ENCODE results near the gene CYSTM1.

CYSTM1 gene

DNA sequence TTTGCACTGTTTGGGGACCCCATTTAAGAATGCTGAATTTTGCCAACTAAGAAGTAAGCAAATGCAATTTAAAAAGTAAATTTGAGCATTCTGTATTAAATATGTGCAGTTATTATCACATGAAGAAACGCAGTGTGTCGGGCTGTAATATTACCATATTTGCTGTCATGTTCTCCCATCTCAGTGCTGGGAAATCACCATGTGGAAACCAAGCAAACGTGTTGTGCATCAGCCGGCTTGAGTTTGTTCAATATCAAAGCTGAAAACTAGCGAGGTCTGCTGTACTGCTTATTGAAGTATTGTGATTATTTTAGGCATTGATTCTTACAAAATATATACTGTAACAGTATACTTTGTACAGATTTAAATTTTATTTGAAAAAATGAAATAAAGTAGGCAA, 46.6 kb upstream of the CYSTM1 start:
- ATAC-seq, result no peak
- TF ChIP-seq ZC3H10 (CRISPR knock-in tag; IDR thresholded peaks at IDR 0.05) (no peak), GLIS3 (CRISPR knock-in tag; IDR thresholded peaks at IDR 0.05) (no peak), SNAI2 (CRISPR knock-in tag; IDR thresholded peaks at IDR 0.05) (no peak), ZFP3 (CRISPR knock-in tag; IDR thresholded peaks at IDR 0.05) (no peak), ARNTL (CRISPR knock-in tag; IDR thresholded peaks at IDR 0.05; ENCODE audit: borderline replicate concordance, low read depth) (no peak), ZFP30 (CRISPR knock-in tag; IDR thresholded peaks at IDR 0.05) (no peak), ISL1 (CRISPR knock-in tag; IDR thresholded peaks at IDR 0.05) (no peak), RARB (CRISPR knock-in tag; IDR thresholded peaks at IDR 0.05) (no peak), ZNF70 (CRISPR knock-in tag; IDR thresholded peaks at IDR 0.05) (no peak), ESRRG (CRISPR knock-in tag; IDR thresholded peaks at IDR 0.05) (no peak), TCF4 (CRISPR knock-in tag; IDR thresholded peaks at IDR 0.05; ENCODE audit: borderline replicate concordance) (no peak), TOX (CRISPR knock-in tag; IDR thresholded peaks at IDR 0.05; ENCODE audit: borderline replicate concordance) (no peak), PPARA (CRISPR knock-in tag; IDR thresholded peaks at IDR 0.05; ENCODE audit: borderline replicate concordance) (no peak), OSR1 (CRISPR knock-in tag; IDR thresholded peaks at IDR 0.05) (no peak), CSDC2 (CRISPR knock-in tag; IDR thresholded peaks at IDR 0.05) (no peak)

DNA sequence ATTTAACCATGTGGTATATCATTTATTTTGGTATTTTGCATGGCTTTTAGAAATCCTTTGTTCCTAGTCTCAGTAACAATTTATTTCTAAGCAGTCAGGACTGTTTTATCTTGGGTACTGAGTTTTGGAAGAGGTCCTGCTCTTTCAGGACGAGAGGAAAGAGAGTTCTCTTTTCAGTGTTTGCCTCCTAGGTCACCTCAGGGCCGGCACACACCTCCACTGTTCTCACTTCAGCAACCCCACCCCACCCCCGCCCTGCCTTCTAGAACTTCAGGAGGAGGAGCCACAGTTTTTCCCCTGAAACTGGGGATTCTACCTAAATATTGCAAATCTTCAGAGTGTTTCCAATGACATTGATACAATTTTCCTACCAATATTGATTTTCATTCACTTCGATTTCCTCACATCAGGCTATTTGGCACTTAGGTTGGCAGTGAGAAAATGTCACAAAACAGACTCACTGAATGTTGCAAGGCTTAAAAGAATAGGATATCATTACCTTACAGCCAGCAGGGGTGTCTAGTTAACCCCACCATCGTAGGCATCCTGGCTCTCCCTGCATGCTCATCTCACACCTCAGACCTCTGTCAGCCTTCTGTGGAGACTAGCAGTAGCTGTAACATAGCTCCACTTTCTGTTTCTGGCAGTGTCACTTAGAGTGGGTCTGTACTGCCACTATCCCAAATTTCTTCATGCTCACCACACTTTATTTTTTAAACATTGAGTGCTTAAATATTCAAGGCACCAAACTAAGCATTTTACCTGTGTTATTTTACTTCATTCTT, 43.8 kb upstream of the CYSTM1 start:
- ATAC-seq, result peak; percentile 18; the same call in 1 of the 3 replicates
- no peak for TF ChIP-seq ZC3H10 (CRISPR knock-in tag; IDR thresholded peaks at IDR 0.05)

DNA sequence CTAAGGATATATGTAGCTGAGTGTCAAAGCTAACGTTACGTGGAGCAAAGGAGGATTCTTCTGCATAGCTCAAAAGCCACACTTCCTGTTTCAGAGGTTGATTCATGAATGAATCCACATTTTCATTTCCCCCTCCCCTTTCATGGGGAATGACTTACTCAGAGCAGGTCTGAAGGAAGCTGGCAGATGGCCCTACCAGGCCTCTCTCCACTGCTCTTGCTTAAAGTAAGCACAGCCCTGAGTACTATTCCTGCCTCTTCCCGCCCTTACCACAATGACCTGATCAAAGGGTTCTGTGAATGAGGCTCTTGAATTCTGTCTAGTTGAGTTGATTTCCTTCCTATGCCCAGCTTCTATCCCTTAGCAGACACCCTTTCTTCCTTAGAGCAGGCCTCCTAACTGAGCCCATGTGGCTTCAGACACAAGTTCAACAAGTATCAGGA, 43.0 kb upstream of the CYSTM1 start:
- peak; percentile 98 for ATAC-seq
- TF ChIP-seq BACH2 (CRISPR knock-in tag; IDR thresholded peaks at IDR 0.05; ENCODE audit: borderline replicate concordance), result no peak
- TF ChIP-seq, protein P1, sequence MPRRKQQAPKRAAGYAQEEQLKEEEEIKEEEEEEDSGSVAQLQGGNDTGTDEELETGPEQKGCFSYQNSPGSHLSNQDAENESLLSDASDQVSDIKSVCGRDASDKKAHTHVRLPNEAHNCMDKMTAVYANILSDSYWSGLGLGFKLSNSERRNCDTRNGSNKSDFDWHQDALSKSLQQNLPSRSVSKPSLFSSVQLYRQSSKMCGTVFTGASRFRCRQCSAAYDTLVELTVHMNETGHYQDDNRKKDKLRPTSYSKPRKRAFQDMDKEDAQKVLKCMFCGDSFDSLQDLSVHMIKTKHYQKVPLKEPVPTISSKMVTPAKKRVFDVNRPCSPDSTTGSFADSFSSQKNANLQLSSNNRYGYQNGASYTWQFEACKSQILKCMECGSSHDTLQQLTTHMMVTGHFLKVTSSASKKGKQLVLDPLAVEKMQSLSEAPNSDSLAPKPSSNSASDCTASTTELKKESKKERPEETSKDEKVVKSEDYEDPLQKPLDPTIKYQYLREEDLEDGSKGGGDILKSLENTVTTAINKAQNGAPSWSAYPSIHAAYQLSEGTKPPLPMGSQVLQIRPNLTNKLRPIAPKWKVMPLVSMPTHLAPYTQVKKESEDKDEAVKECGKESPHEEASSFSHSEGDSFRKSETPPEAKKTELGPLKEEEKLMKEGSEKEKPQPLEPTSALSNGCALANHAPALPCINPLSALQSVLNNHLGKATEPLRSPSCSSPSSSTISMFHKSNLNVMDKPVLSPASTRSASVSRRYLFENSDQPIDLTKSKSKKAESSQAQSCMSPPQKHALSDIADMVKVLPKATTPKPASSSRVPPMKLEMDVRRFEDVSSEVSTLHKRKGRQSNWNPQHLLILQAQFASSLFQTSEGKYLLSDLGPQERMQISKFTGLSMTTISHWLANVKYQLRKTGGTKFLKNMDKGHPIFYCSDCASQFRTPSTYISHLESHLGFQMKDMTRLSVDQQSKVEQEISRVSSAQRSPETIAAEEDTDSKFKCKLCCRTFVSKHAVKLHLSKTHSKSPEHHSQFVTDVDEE (CRISPR knock-in tag; IDR thresholded peaks at IDR 0.05), result no peak
- no peak for TF ChIP-seq SNAI2 (CRISPR knock-in tag; IDR thresholded peaks at IDR 0.05)
- no peak for TF ChIP-seq ZNF70 (CRISPR knock-in tag; IDR thresholded peaks at IDR 0.05)
- TF ChIP-seq, protein P2, sequence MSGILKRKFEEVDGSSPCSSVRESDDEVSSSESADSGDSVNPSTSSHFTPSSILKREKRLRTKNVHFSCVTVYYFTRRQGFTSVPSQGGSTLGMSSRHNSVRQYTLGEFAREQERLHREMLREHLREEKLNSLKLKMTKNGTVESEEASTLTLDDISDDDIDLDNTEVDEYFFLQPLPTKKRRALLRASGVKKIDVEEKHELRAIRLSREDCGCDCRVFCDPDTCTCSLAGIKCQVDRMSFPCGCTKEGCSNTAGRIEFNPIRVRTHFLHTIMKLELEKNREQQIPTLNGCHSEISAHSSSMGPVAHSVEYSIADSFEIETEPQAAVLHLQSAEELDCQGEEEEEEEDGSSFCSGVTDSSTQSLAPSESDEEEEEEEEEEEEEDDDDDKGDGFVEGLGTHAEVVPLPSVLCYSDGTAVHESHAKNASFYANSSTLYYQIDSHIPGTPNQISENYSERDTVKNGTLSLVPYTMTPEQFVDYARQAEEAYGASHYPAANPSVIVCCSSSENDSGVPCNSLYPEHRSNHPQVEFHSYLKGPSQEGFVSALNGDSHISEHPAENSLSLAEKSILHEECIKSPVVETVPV (CRISPR knock-in tag; IDR thresholded peaks at IDR 0.05), result no peak
- TF ChIP-seq, protein P3, sequence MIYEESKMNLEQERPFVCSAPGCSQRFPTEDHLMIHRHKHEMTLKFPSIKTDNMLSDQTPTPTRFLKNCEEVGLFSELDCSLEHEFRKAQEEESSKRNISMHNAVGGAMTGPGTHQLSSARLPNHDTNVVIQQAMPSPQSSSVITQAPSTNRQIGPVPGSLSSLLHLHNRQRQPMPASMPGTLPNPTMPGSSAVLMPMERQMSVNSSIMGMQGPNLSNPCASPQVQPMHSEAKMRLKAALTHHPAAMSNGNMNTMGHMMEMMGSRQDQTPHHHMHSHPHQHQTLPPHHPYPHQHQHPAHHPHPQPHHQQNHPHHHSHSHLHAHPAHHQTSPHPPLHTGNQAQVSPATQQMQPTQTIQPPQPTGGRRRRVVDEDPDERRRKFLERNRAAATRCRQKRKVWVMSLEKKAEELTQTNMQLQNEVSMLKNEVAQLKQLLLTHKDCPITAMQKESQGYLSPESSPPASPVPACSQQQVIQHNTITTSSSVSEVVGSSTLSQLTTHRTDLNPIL (CRISPR knock-in tag; IDR thresholded peaks at IDR 0.05; ENCODE audit: low read depth), result no peak

DNA sequence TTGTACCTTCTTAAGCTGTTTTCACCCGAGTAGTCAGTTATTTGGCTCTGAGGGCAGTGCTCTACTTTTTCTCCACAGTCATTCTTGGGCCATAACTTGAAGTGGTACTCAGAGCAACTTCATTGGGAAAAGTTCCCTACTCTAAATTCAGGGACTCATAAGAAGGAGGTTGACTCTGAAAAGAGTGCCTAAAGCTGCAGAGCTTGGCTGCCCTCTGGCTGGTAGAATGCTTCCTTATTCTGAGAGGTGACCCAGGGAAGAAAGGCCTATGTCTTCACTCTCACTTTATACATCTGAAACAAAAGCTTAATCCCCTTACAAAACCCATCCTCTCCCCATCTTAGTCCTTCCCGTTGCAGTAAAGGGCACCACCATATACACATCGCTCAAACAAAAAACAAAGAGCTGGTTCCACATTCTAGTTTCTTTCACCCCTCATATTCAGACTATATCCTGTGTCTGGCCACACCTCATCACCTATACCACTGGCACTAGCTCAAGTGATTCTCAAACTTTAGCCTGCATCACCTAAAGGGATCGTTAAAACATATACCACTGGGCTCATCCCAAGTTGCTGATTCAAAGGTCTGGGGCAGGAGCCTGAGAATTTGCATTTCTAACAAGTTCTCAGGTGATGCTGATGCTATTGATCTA, 41.3 kb upstream of the CYSTM1 start:
- no peak for ATAC-seq
- TF ChIP-seq ZC3H10 (CRISPR knock-in tag; IDR thresholded peaks at IDR 0.05), result no peak
- no peak for TF ChIP-seq ZFP3 (CRISPR knock-in tag; IDR thresholded peaks at IDR 0.05)
- no peak for TF ChIP-seq GLIS3 (CRISPR knock-in tag; IDR thresholded peaks at IDR 0.05)
- TF ChIP-seq, protein P4, sequence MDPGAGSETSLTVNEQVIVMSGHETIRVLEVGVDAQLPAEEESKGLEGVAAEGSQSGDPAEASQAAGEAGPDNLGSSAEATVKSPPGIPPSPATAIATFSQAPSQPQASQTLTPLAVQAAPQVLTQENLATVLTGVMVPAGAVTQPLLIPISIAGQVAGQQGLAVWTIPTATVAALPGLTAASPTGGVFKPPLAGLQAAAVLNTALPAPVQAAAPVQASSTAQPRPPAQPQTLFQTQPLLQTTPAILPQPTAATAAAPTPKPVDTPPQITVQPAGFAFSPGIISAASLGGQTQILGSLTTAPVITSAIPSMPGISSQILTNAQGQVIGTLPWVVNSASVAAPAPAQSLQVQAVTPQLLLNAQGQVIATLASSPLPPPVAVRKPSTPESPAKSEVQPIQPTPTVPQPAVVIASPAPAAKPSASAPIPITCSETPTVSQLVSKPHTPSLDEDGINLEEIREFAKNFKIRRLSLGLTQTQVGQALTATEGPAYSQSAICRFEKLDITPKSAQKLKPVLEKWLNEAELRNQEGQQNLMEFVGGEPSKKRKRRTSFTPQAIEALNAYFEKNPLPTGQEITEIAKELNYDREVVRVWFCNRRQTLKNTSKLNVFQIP (CRISPR knock-in tag; IDR thresholded peaks at IDR 0.05; ENCODE audit: borderline replicate concordance, low read depth), result no peak
- no peak for TF ChIP-seq TCF4 (CRISPR knock-in tag; IDR thresholded peaks at IDR 0.05; ENCODE audit: borderline replicate concordance)
